DMS53 (cell line): ENCODE measurements around the gene NKAIN2.

Experiments
- DNase-seq: peaks from one replicate; lab custom pipeline; 2025; lab: John Stamatoyannopoulos, UW

Gene NKAIN2

GRCh38 chr6:124829822-124830221, 1026.2 kb downstream of the NKAIN2 start:
- DNase-seq = no peak

DNA sequence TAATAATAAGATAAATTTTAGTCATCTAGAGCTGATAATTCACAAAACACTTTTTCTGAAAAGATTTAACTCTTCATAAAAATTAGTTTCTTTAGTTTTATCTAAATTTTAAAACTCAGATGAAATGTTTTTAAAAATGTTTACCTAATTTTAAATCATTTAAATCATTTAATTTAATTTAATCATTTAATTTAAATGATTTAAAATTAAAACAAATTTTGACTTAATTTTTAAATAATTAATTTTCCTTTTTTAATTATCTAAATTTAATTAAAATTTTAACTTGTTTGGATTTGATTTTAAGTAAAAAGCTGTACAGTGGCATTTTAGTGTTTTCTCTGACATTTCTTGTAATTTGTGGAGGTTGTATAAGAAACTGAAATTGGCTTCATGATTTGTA, 1026.8 kb downstream of the NKAIN2 start:
- no peak for DNase-seq

DNA sequence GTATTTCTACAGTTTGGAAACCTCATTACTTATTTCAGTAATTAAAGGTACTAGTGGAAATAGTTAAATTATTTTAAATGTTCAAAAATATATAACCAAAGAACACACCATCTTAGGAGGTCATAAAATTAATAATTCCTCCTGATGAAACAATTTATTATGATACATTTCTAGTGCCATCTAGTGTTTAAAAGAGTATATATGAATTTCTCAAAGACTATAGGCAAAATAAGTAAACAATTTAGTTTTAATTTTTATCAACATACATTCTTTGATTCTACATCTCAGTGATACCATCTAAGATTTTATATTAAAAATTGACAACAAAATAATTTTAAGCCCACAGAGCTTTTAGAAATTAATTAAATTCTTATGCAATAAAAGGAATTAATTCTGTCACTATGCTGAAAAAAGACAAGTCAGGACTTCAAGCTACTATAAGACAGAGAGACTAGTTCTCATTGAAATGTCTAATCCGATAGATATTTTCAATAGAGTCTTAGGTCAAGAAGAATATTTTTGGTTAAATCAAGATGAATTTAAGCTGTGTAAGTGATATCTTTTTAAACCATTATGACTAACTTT, 1050.8 kb downstream of the NKAIN2 start:
- peak; percentile 39 for DNase-seq

GRCh38 chr6:124857746-124858145, 1054.1 kb downstream of the NKAIN2 start:
- DNase-seq = no peak

- no peak for DNase-seq
Measured at GRCh38 chr6:124858564-124858963, 1054.9 kb downstream of the NKAIN2 start.

GRCh38 chr6:124859366-124859765, 1055.7 kb downstream of the NKAIN2 start:
- DNase-seq = no peak

DNA sequence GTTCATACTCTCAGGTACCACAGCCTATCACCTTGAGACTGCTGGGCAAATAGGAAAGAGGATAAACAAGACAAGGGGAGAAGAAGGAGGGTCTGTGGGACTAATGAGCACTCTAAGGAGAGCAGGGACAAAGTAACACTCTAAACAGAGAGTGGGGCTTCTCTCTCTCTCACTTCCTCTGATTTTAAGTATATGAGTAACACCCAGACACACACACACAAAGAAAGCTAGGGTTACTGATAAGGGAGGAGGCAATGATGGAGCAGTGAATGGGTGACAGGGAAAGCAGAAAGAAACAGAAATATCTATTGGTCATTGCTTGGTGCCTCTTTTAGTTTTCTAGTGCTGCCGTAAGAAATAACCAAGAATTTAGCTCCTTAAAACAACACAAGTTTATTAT, 1062.4 kb downstream of the NKAIN2 start:
- no peak for DNase-seq

- no peak for DNase-seq
Measured at GRCh38 chr6:124867121-124867520, 1063.5 kb downstream of the NKAIN2 start.

GRCh38 chr6:124868481-124868880, 1064.8 kb downstream of the NKAIN2 start:
- no peak for DNase-seq

GRCh38 chr6:124869416-124869815, 1065.8 kb downstream of the NKAIN2 start:
- DNase-seq = no peak

DNA sequence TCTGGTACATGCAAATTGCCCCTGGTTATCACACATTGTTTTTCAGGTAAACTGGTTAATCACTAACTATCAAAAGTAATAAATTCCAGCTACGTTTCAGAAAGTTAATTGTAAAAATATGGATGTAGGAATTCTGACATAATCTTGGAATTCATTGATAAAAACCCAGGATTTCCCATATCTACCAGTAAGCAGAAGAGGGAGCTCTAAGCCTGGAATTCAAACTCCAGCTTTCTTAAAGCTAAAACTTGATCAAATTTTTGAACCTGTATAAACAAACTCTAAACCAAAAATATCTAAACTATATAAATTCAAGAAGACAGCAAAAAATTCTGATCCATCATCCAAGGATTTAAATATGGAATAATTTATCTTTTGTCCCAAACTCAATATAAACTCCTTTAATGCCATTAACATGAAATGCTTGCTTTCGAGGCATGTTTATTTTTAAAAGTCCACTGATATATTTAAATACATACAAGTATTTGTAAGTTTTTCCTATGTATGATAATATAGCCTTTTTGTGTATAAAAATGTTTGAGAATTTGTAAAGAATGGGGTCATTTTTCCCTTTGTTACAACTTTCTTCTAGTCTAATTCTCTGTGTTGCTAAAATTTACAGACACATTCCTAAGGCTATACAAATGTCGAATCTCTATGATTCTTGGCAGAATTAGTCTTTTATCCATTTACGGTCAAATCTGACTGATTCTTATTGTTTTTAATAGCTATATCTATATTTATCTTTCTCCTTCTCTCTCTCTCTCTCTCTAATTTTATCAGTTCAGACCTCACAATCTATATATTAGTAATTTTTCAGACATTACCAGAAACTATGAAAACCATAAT, 1067.2 kb downstream of the NKAIN2 start:
- peak; percentile 47 for DNase-seq

DNA sequence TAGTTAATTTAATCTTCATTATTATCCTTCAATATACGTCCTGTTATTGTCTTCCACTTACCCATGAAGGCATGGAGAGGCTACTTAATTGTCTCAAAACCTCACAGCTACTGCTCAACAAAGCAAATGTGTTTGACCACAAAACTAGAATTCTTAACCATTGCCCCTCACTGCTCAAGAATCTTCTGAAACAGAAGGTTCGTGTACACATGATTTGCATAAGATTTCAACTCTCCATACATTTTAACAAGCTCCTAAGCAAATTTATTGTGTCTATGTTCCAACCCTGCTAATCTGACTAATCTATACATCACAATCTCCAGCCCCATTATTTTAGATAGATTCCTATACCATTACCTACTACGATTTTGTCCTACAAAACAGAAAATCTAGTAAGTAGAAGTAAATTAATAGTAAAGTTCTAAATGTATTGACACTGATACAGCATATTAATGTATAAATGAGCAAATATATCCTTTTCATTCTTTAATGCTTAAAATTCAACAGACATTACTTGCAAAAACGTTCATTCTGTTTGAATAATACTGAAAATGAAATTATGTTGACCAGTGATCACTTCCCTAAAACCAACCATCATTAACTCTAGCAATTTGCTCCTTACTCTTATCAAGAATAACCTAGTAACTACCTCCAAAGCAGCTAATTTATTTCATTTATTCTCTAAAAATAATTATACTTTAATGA, 1068.8 kb downstream of the NKAIN2 start:
- no peak for DNase-seq

DNA sequence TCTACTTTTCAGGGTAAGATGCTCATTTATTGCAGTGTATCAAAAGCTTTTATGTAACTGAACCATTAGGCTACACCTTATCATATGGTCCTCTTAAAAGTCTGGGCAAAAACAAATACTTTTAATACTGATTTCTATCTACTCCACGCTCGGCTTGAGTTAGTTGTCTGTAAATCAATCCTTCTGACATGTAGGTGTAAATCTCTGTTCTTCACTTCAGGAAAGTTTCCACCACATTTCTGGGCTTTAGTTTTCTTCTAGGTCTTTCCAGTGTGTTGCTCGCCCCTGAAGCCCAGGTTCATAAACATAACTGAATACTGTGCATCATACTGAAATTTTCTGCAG, 1069.4 kb downstream of the NKAIN2 start:
- no peak for DNase-seq
